Transverse colon (tissue), 4 donors: ENCODE data around the gene LRRC2.

Experiments used
- CTCF ChIP-seq, 5 experiments: fragments of 200-600 bp in 3 of 5; fragments of 450-650 bp in 2 of 5; sonication (generic) in 3 of 5; IDR thresholded peaks; 1 replicate in 2 of 5; 2 replicates in 3 of 5; pipeline ENCODE4 v1.5.1; 2016 to 2017; ENCODE audit warnings: antibody characterized with exemption in 5 of 5, inconsistent platforms in 3 of 5, mild to moderate bottlenecking in 2 of 5, moderate library complexity in 1 of 5
- EP300 ChIP-seq: sonication (generic); formaldehyde crosslinking; IDR thresholded peaks from one replicate; pipeline ENCODE4 v1.6.1; 2017; ENCODE audit warnings: antibody characterized with exemption, low read depth
- POLR2A ChIP-seq: fragments of 450-650 bp; IDR thresholded peaks from one replicate; pipeline ENCODE4 v1.6.1; 2016; ENCODE audit warnings: antibody characterized with exemption, mild to moderate bottlenecking, moderate library complexity
- POLR2AphosphoS5 ChIP-seq, 3 donors: sonication (generic); formaldehyde crosslinking; IDR thresholded peaks; one replicate each; pipeline ENCODE4 v1.6.1; 2016; ENCODE audit warnings: antibody characterized with exemption in 3 of 3

DNA sequence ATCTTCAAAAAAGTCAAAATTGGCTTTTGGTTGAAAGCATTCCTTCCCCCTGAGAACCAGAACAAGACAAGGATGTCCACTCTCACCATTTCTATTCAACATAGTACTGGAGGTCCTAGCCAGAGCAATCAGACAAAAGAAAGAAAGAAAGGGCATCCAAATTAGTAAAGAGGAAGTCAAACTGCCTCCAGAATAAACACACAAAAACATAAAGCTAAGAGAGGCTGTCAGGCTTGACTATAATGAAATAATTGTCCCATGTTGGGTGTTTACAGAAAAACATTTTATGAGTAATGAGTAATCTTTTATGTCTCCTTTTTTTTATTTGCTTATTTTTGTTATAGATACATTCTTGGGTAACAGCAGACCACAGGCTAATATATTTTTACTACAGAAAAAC, 27.9 kb upstream of the LRRC2 start:
- TF ChIP-seq POLR2A (no peak), CTCF (IDR thresholded peaks at IDR 0.05) (no peak), POLR2AphosphoS5 (IDR thresholded peaks at IDR 0.05) (no peak), EP300 (no peak)
